Activated B cell treated with CpG ODN at 0.5 μM for 24 hours (primary cell): ENCODE measurements around the gene PEPD. TPM values are rescaled to one million over a fixed set of nuclear protein-coding genes. Genes with fewer than 3 reads are reported as not detected.

Experiments
- ATAC-seq: fragments of 200-7000 bp; cut with Tn5 transposase; one replicate; pipeline ENCODE4 v1.10.0; 2021; ENCODE audit warnings: low read depth, mild to moderate bottlenecking, moderate library complexity
- CTCF ChIA-PET: fragments of 350-600 bp; sonication (Branson Sonifier 250); formaldehyde crosslinking; loops from one replicate; lab custom pipeline; 2021; ENCODE audit warnings: antibody characterized with exemption; lab: Charles Lee
- POLR2A ChIA-PET: fragments of 350-600 bp; sonication (Branson Sonifier 250); formaldehyde crosslinking; loops from one replicate; lab custom pipeline; 2021; ENCODE audit warnings: antibody characterized with exemption; lab: Charles Lee
- DNase-seq: peaks from one replicate; pipeline ENCODE4 v3.0.0; 2022
- H3K27ac Mint-ChIP-seq: one replicate; pipeline ENCODE4 v1.8.0; 2020; ENCODE audit warnings: mixed read lengths
- H3K27me3 Mint-ChIP-seq: one replicate; pipeline ENCODE4 v1.8.0; 2021; ENCODE audit warnings: mixed read lengths
- H3K36me3 Mint-ChIP-seq: one replicate; pipeline ENCODE4 v1.8.0; 2021; ENCODE audit warnings: low read depth, mixed read lengths
- H3K4me1 Mint-ChIP-seq: one replicate; pipeline ENCODE4 v1.8.0; 2021; ENCODE audit warnings: mixed read lengths
- H3K4me3 Mint-ChIP-seq: one replicate; pipeline ENCODE4 v1.8.0; 2020; ENCODE audit warnings: mild to moderate bottlenecking, mixed read lengths
- H3K9me3 Mint-ChIP-seq: one replicate; pipeline ENCODE4 v1.8.0; 2020; ENCODE audit warnings: mixed read lengths
- CTCF ChIP-seq: fragments of 200-600 bp; IDR thresholded peaks from one replicate; pipeline ENCODE4 v1.8.0; 2022; ENCODE audit warnings: antibody characterized with exemption, mild to moderate bottlenecking
- intact Hi-C: fragments of 100-400 bp; cut with micrococcal nuclease; formaldehyde crosslinking; loops from one replicate; pipeline ENCODE4 v1.15.1; 2024
- total RNA-seq: library from RNA; stranded (reverse); gene quantifications from 2 replicates; pipeline ENCODE4 v1.2.3, GENCODE V29; 2022

PEPD gene
- total RNA-seq, 1 donor from 2014 or later = 49.1 TPM

- CTCF ChIA-PET = no interaction called here
- no peak for ATAC-seq
Measured at GRCh38 chr19:33473653-33474305, 47.8 kb downstream of the PEPD start.

GRCh38 chr19:33472691-33473652 lies 48.6 kb downstream of the PEPD start:
- ChIA-PET CTCF (no interaction called here), POLR2A (no interaction called here)
- Mint-ChIP-seq H3K9me3 (no peaks in the 10 kb centered on the region), H3K27ac (no peak overlapping the region), H3K4me1 (no peaks in the 10 kb centered on the region), H3K27me3 (no peaks in the 10 kb centered on the region), H3K4me3 (no peak overlapping the region), H3K36me3 (peaks cover 35% of the 10 kb centered on the region)
- no peak for DNase-seq
- no peak for TF ChIP-seq CTCF
- intact Hi-C loops = no loop called here
- ATAC-seq = no peak

More at GRCh38 chr19:33473653-33474305, 47.8 kb downstream of the PEPD start:
- TF ChIP-seq CTCF = no peak
- no peaks in the 10 kb centered on the region for H3K4me1 Mint-ChIP-seq
- no peak for DNase-seq
- no peaks in the 10 kb centered on the region for H3K27me3 Mint-ChIP-seq
- H3K4me3 Mint-ChIP-seq = no peak overlapping the region
- H3K9me3 Mint-ChIP-seq = peaks cover 3% of the 10 kb centered on the region
- POLR2A ChIA-PET = no interaction called here
- intact Hi-C loops = no loop called here
- peaks cover 43% of the 10 kb centered on the region for H3K36me3 Mint-ChIP-seq
- no peak overlapping the region for H3K27ac Mint-ChIP-seq

GRCh38 chr19:33472226-33472625 lies 49.4 kb downstream of the PEPD start:
- no peak for ATAC-seq
- CTCF ChIA-PET = no interaction called here

GRCh38 chr19:33471111-33471996 lies 50.2 kb downstream of the PEPD start:
- TF ChIP-seq CTCF = no peak
- no peak for ATAC-seq
- intact Hi-C loops = no loop called here
- Mint-ChIP-seq H3K27me3 (no peaks in the 10 kb centered on the region), H3K27ac (no peak overlapping the region), H3K36me3 (peaks cover 22% of the 10 kb centered on the region), H3K4me3 (no peak overlapping the region), H3K9me3 (no peaks in the 10 kb centered on the region), H3K4me1 (no peaks in the 10 kb centered on the region)
- ChIA-PET POLR2A (no interaction called here), CTCF (no interaction called here)
- no peak for DNase-seq

More at GRCh38 chr19:33472226-33472625, 49.4 kb downstream of the PEPD start:
- no peaks in the 10 kb centered on the region for H3K9me3 Mint-ChIP-seq
- H3K4me3 Mint-ChIP-seq = no peak overlapping the region
- H3K36me3 Mint-ChIP-seq = peaks cover 28% of the 10 kb centered on the region
- no peaks in the 10 kb centered on the region for H3K27me3 Mint-ChIP-seq
- DNase-seq = no peak
- H3K4me1 Mint-ChIP-seq = no peaks in the 10 kb centered on the region
- POLR2A ChIA-PET = no interaction called here
- no peak overlapping the region for H3K27ac Mint-ChIP-seq
- no peak for TF ChIP-seq CTCF
- intact Hi-C loops = no loop called here
